C4-2B (cell line): ENCODE results near the gene KPNA6.

Experiments
- ZFX ChIP-seq: fragments of 450-650 bp; IDR thresholded peaks from 2 replicates; pipeline ENCODE4 v1.6.1; 2017
- TF ChIP-seq, protein P1 (sequence below): fragments of 450-650 bp; conservative IDR thresholded peaks from 2 replicates; pipeline ENCODE4 v1.5.1; 2017; ENCODE audit warnings: mild to moderate bottlenecking

- TF ChIP-seq, protein P1, sequence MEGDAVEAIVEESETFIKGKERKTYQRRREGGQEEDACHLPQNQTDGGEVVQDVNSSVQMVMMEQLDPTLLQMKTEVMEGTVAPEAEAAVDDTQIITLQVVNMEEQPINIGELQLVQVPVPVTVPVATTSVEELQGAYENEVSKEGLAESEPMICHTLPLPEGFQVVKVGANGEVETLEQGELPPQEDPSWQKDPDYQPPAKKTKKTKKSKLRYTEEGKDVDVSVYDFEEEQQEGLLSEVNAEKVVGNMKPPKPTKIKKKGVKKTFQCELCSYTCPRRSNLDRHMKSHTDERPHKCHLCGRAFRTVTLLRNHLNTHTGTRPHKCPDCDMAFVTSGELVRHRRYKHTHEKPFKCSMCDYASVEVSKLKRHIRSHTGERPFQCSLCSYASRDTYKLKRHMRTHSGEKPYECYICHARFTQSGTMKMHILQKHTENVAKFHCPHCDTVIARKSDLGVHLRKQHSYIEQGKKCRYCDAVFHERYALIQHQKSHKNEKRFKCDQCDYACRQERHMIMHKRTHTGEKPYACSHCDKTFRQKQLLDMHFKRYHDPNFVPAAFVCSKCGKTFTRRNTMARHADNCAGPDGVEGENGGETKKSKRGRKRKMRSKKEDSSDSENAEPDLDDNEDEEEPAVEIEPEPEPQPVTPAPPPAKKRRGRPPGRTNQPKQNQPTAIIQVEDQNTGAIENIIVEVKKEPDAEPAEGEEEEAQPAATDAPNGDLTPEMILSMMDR: no peak
- TF ChIP-seq ZFX: no peak
Observed at GRCh38 chr1:32137111-32137510, 29.3 kb downstream of the KPNA6 start.
